Stomach (tissue), 4 donors: ENCODE results near the gene CNOT6L.

ENCODE experiments used
- CTCF ChIP-seq, 7 experiments: fragments of 450-650 bp in 4 of 7; fragments of 200-600 bp in 3 of 7; sonication (generic) in 3 of 7; IDR thresholded peaks; one replicate each; pipeline ENCODE4 v1.5.1; 2016 to 2019; ENCODE audit warnings: antibody characterized with exemption in 7 of 7, control low read depth in 2 of 7, mild to moderate bottlenecking in 1 of 7
- POLR2A ChIP-seq, 4 donors: fragments of 450-650 bp; IDR thresholded peaks; one replicate each; pipeline ENCODE4 v1.6.1; 2016; ENCODE audit warnings: antibody characterized with exemption in 4 of 4, control low read depth in 2 of 4, mild to moderate bottlenecking in 1 of 4, moderate library complexity in 1 of 4

- no peak for TF ChIP-seq CTCF (IDR thresholded peaks at IDR 0.05)
- TF ChIP-seq POLR2A (IDR thresholded peaks at IDR 0.05): no peak
Observed at GRCh38 chr4:77714514-77714913, 104.7 kb downstream of the CNOT6L start.
